GM23248 (cell line): ENCODE measurements around the gene UNC13A. TPM values are rescaled to one million over a fixed set of nuclear protein-coding genes. Genes with fewer than 3 reads are reported as not detected.
A peak's percentile ranks its signal among the peaks of the same experiment; 100 is the strongest.

Experiments
- DNase-seq: peaks from one replicate; pipeline ENCODE4 v3.0.0-alpha.2; 2015
- H2AFZ ChIP-seq: fragments of 200-600 bp; sonication (generic); 2 replicates; pipeline ENCODE4 v1.6.1; 2016; ENCODE audit warnings: antibody characterized with exemption
- H3F3A ChIP-seq: fragments of 200-600 bp; sonication (generic); 2 replicates; pipeline ENCODE4 v1.6.1; 2016; ENCODE audit warnings: mild to moderate bottlenecking, antibody characterized with exemption, mixed run types; ENCODE audit not compliant: insufficient read depth
- H3K27ac ChIP-seq: fragments of 200-600 bp; sonication (generic); 2 replicates; pipeline ENCODE4 v1.5.1; 2016; ENCODE audit warnings: mild to moderate bottlenecking
- H3K27me3 ChIP-seq: fragments of 200-600 bp; sonication (generic); replicated peaks from 2 replicates; pipeline ENCODE4 v1.6.1; 2016; ENCODE audit warnings: mild to moderate bottlenecking; ENCODE audit not compliant: insufficient read depth
- H3K36me3 ChIP-seq: fragments of 200-600 bp; sonication (generic); 2 replicates; pipeline ENCODE4 v1.6.1; 2016; ENCODE audit warnings: low read depth, mild to moderate bottlenecking
- H3K4me1 ChIP-seq: fragments of 200-600 bp; sonication (generic); 2 replicates; pipeline ENCODE4 v1.6.1; 2016; ENCODE audit warnings: mild to moderate bottlenecking; ENCODE audit not compliant: insufficient read depth
- H3K4me2 ChIP-seq: fragments of 200-600 bp; sonication (generic); one replicate; pipeline ENCODE4 v1.6.1; 2016; ENCODE audit warnings: mild to moderate bottlenecking; ENCODE audit not compliant: unreplicated experiment
- H3K4me3 ChIP-seq: fragments of 200-600 bp; sonication (generic); 2 replicates; pipeline ENCODE4 v1.5.1; 2016; ENCODE audit warnings: mild to moderate bottlenecking
- H3K79me2 ChIP-seq: fragments of 200-600 bp; sonication (generic); 2 replicates; pipeline ENCODE4 v1.6.1; 2016; ENCODE audit warnings: mild to moderate bottlenecking; ENCODE audit not compliant: insufficient read depth
- H3K9ac ChIP-seq: fragments of 200-600 bp; sonication (generic); 2 replicates; pipeline ENCODE4 v1.6.1; 2016; ENCODE audit warnings: mild to moderate bottlenecking
- H3K9me2 ChIP-seq: fragments of 200-600 bp; sonication (generic); 2 replicates; pipeline ENCODE4 v1.6.1; 2016; ENCODE audit warnings: mixed run types, mild to moderate bottlenecking, moderate library complexity; ENCODE audit not compliant: insufficient read depth
- H3K9me3 ChIP-seq: fragments of 200-600 bp; sonication (generic); one replicate; pipeline ENCODE4 v1.6.1; 2017; ENCODE audit warnings: low read depth
- H4K20me1 ChIP-seq: fragments of 200-600 bp; sonication (generic); 2 replicates; pipeline ENCODE4 v1.6.0; 2016; ENCODE audit not compliant: insufficient read depth
- EZH2 ChIP-seq: fragments of 200-600 bp; sonication (generic); IDR thresholded peaks from 2 replicates; pipeline ENCODE4 v1.6.1; 2018; ENCODE audit warnings: antibody characterized with exemption, mild to moderate bottlenecking; ENCODE audit not compliant: insufficient read depth, poor library complexity, severe bottlenecking
- EZH2phosphoT487 ChIP-seq: fragments of 200-600 bp; sonication (generic); IDR thresholded peaks from 2 replicates; pipeline ENCODE4 v1.6.1; 2018; ENCODE audit warnings: antibody characterized with exemption, moderate library complexity, mild to moderate bottlenecking, low read depth; ENCODE audit not compliant: insufficient read depth
- WGBS, 2 experiments: methylation state at CpG; one replicate each; pipeline ENCODE4 v1.1.6; 2015 to 2017; ENCODE audit warnings: low lambda C conversion rate in 2 of 2, low coverage in 1 of 2; ENCODE audit errors: missing lambda C conversion rate in 2 of 2; 5-methylcytosine and 5-hydroxymethylcytosine counted together
- in situ Hi-C: fragments of 300-500 bp; cut with MboI; formaldehyde crosslinking; loops from 2 replicates; pipeline ENCODE4 v1.15.0; 2020
- polyA plus RNA-seq: library from polyadenylated mRNA; unstranded; fragments of >200 nt; fragmentation: Nextera tagmentation; extraction: Ambion mirVana; gene quantifications from 2 replicates; pipeline ENCODE4 v1.2.1, GENCODE V29; 2016
- total RNA-seq: library from RNA; depleted of rRNA; stranded (reverse); fragments of >200 nt; shearing (Covaris generic); gene quantifications from 2 replicates; pipeline ENCODE4 v1.2.3, GENCODE V29; 2014

The UNC13A gene
- total and polyA plus RNA-seq, 2 experiments from 2014 or later, result 0.03 to 0.11 TPM

GRCh38 chr19:17687141-17687856 lies 855 bp downstream of the UNC13A start:
- H2AFZ ChIP-seq, result no peak overlapping the region
- WGBS, 2 experiments, result 2 to 4% methylated on average over 21 to 22 of the region's 24 CpGs

GRCh38 chr19:17686592-17687024 lies 1.5 kb downstream of the UNC13A start:
- Histone ChIP-seq H3K9ac (peak overlapping the region; percentile 21; the same call in 1 of the 2 replicates), H2AFZ (peak overlapping the region; percentile 48; the same call in 1 of the 2 replicates), H3K27me3 (peaks cover 9% of the 10 kb centered on the region), H3K9me2 (no peaks in the 10 kb centered on the region), H3K4me3 (peak overlapping the region; percentile 60), H3K27ac (no peak overlapping the region), H3K9me3 (no peaks in the 10 kb centered on the region), H3K79me2 (no peaks in the 10 kb centered on the region), H4K20me1 (no peaks in the 10 kb centered on the region), H3K36me3 (no peaks in the 10 kb centered on the region), H3K4me1 (0 out of 2 replicates have a peak, but pooled peaks cover 4% of the 10 kb centered on the region), H3K4me2 (peak overlapping the region; percentile 81), H3F3A (no peaks in the 10 kb centered on the region)
- in situ Hi-C loops, result no loop called here
- peak; percentile 49 for DNase-seq
- WGBS, 2 experiments, result 1% methylated on average over 14 to 28 of the region's 28 CpGs
- TF ChIP-seq EZH2phosphoT487 (no peak), EZH2 (no peak)

More at GRCh38 chr19:17687141-17687856, 855 bp downstream of the UNC13A start:
- no peak for DNase-seq
- H3K4me2 ChIP-seq, result peak overlapping the region; percentile 81
- H3K4me1 ChIP-seq, result 0 out of 2 replicates have a peak, but pooled peaks cover 4% of the 10 kb centered on the region
- no peaks in the 10 kb centered on the region for H4K20me1 ChIP-seq
- H3K79me2 ChIP-seq, result no peaks in the 10 kb centered on the region
- no peaks in the 10 kb centered on the region for H3K36me3 ChIP-seq
- H3K27me3 ChIP-seq, result peaks cover 9% of the 10 kb centered on the region
- in situ Hi-C loops, result no loop called here
- no peaks in the 10 kb centered on the region for H3F3A ChIP-seq
- H3K4me3 ChIP-seq, result no peak overlapping the region
- H3K9ac ChIP-seq, result no peak overlapping the region
- no peaks in the 10 kb centered on the region for H3K9me3 ChIP-seq
- TF ChIP-seq EZH2phosphoT487, result no peak
- peak; percentile 40 for TF ChIP-seq EZH2
- no peak overlapping the region for H3K27ac ChIP-seq
- H3K9me2 ChIP-seq, result no peaks in the 10 kb centered on the region

- H3K4me1 ChIP-seq, result 0 out of 2 replicates have a peak, but pooled peaks cover 4% of the 10 kb centered on the region
- peaks cover 9% of the 10 kb centered on the region for H3K27me3 ChIP-seq
- no peak overlapping the region for H3K27ac ChIP-seq
- peak overlapping the region; percentile 48; the same call in 1 of the 2 replicates for H2AFZ ChIP-seq
- peak overlapping the region; percentile 60 for H3K4me3 ChIP-seq
- H3K36me3 ChIP-seq, result no peaks in the 10 kb centered on the region
- TF ChIP-seq EZH2phosphoT487, result no peak
- TF ChIP-seq EZH2, result no peak
- peak; percentile 41 for DNase-seq
- no peaks in the 10 kb centered on the region for H3K9me2 ChIP-seq
- H3K9me3 ChIP-seq, result no peaks in the 10 kb centered on the region
- no peaks in the 10 kb centered on the region for H3K79me2 ChIP-seq
- peak overlapping the region; percentile 21; the same call in 1 of the 2 replicates for H3K9ac ChIP-seq
- in situ Hi-C loops, result no loop called here
- WGBS, 2 experiments, result 0 to 1% methylated on average over 6 to 12 of the region's 12 CpGs
- no peaks in the 10 kb centered on the region for H4K20me1 ChIP-seq
- H3F3A ChIP-seq, result no peaks in the 10 kb centered on the region
- peak overlapping the region; percentile 81 for H3K4me2 ChIP-seq
These were observed 2.1 kb downstream of the UNC13A start for GRCh38 chr19:17686023-17686521.

- Histone ChIP-seq H3K36me3 (no peaks in the 10 kb centered on the region), H3F3A (no peaks in the 10 kb centered on the region), H3K4me2 (no peak overlapping the region), H3K4me3 (no peak overlapping the region), H2AFZ (no peak overlapping the region), H3K79me2 (no peaks in the 10 kb centered on the region), H3K27me3 (peaks cover 9% of the 10 kb centered on the region), H3K9me2 (no peaks in the 10 kb centered on the region), H3K9me3 (no peaks in the 10 kb centered on the region), H3K9ac (no peak overlapping the region), H3K27ac (no peak overlapping the region), H4K20me1 (no peaks in the 10 kb centered on the region), H3K4me1 (peaks cover 5% of the 10 kb centered on the region; the same call in 1 of the 2 replicates)
- no peak for DNase-seq
- in situ Hi-C loops, result no loop called here
- no peak for TF ChIP-seq EZH2
- no peak for TF ChIP-seq EZH2phosphoT487
- 57 to 60% methylated on average over 12 to 15 of the region's 15 CpGs for WGBS, 2 experiments
These were observed 2.6 kb downstream of the UNC13A start for GRCh38 chr19:17685451-17686022.
